K562 (cell line): ENCODE data around the gene SIRT3. TPM values are rescaled to one million over a fixed set of nuclear protein-coding genes. Genes with fewer than 3 reads are reported as not detected.

Source experiments
- ATAC-seq: fragments of 200-7000 bp; cut with Tn5 transposase; 3 replicates; pipeline ENCODE4 v1.9.1; 2020; ENCODE audit warnings: moderate library complexity
- BruUV-seq: library from RNA; stranded (reverse); fragments of 400-500 nt; replicated peaks from 2 replicates; lab custom pipeline; 2021; lab: Mats Ljungman, UMichigan
- CTCF ChIA-PET: fragments of 300-600 bp; formaldehyde crosslinking; extraction: SDS; loops from one replicate; lab custom pipeline; 2021; ENCODE audit warnings: low intra/inter-chr PET ratio; lab: Yijun Ruan, JAX
- POLR2A ChIA-PET: fragments of 300-600, 350-650 bp; sonication (Branson Sonifier 250); formaldehyde crosslinking; extraction: SDS; loops from one replicate; lab custom pipeline; 2021; ENCODE audit warnings: antibody characterized with exemption, inconsistent platforms; lab: Yijun Ruan, JAX
- DNase-seq, 4 experiments: peaks; one replicate each; pipeline versions ENCODE4 v3.0.0 to v3.0.0-alpha.2; 2011 to 2018; ENCODE audit warnings: low spot score in 3 of 4, mixed read lengths in 3 of 4; ENCODE audit errors: extremely low read depth in 1 of 4
- FAIRE-seq: peaks from 2 replicates; lab custom pipeline; 2011; peaks lifted over from hg19 to GRCh38; lab: Jason Lieb, UNC
- H2AFZ ChIP-seq: 2 replicates; pipeline ENCODE4 v1.6.0; 2011; ENCODE audit warnings: low read depth, low read length, control low read depth, inconsistent platforms
- H3K27ac ChIP-seq: fragments of 200-600 bp; 3 replicates; pipeline ENCODE4 v1.8.0; 2011; ENCODE audit warnings: low read depth, mild to moderate bottlenecking, control low read depth, inconsistent platforms, low read length, moderate library complexity, mixed read lengths; ENCODE audit errors: extremely low read depth
- H3K27me3 ChIP-seq, 2 experiments: fragments of 300-600 bp in 1 of 2; 2 replicates in 1 of 2; 3 replicates in 1 of 2; pipeline versions ENCODE4 v1.6.0 to v1.8.0; 2011; ENCODE audit warnings: inconsistent platforms in 2 of 2, low read length in 2 of 2, mild to moderate bottlenecking in 1 of 2, mixed read lengths in 1 of 2, moderate library complexity in 1 of 2; ENCODE audit not compliant: control insufficient read depth in 2 of 2, insufficient read depth in 2 of 2
- H3K36me3 ChIP-seq: fragments of 300-600 bp; 3 replicates; pipeline ENCODE4 v1.8.0; 2011; ENCODE audit warnings: mild to moderate bottlenecking, low read length, inconsistent platforms; ENCODE audit not compliant: control insufficient read depth, insufficient read depth
- H3K4me1 ChIP-seq, 2 experiments: fragments of 200-600 bp in 1 of 2; replicated peaks in 1 of 2; 2 replicates in 1 of 2; 3 replicates in 1 of 2; pipeline versions ENCODE4 v1.5.1 to v1.8.0; 2011; ENCODE audit warnings: inconsistent platforms in 2 of 2, low read length in 2 of 2, mild to moderate bottlenecking in 1 of 2, mixed read lengths in 1 of 2, moderate library complexity in 1 of 2; ENCODE audit not compliant: control insufficient read depth in 2 of 2, insufficient read depth in 2 of 2
- H3K4me2 ChIP-seq: 2 replicates; pipeline ENCODE4 v1.6.1; 2011; ENCODE audit warnings: low read length, control low read depth, inconsistent platforms, mixed read lengths; ENCODE audit not compliant: insufficient read depth
- H3K4me3 ChIP-seq: fragments of 200-600 bp; sonication (generic), shearing (Covaris generic); 2 replicates; pipeline ENCODE4 v1.5.1; 2016; ENCODE audit warnings: control low read depth, inconsistent platforms
- H3K79me2 ChIP-seq: fragments of 200-600 bp; 3 replicates; pipeline ENCODE4 v1.8.0; 2011; ENCODE audit warnings: low read length, inconsistent platforms; ENCODE audit not compliant: control insufficient read depth, insufficient read depth
- H3K9ac ChIP-seq, 2 experiments: 2 replicates each; pipeline versions ENCODE4 v1.6.0 to v1.6.1; 2011; ENCODE audit warnings: low read depth in 2 of 2, low read length in 2 of 2, control low read depth in 1 of 2, inconsistent platforms in 1 of 2, mild to moderate bottlenecking in 1 of 2, mixed read lengths in 1 of 2; ENCODE audit not compliant: insufficient read depth in 1 of 2
- H3K9me1 ChIP-seq: one replicate; pipeline ENCODE4 v1.6.0; 2011; ENCODE audit warnings: inconsistent platforms, mild to moderate bottlenecking, low read length, moderate library complexity; ENCODE audit not compliant: control insufficient read depth, insufficient read depth
- H3K9me3 ChIP-seq: replicated peaks from 2 replicates; pipeline ENCODE4 v1.5.1; 2011; ENCODE audit warnings: low read depth, low read length, inconsistent platforms; ENCODE audit not compliant: control insufficient read depth, insufficient read depth
- H4K20me1 ChIP-seq: replicated peaks from 2 replicates; pipeline ENCODE4 v1.6.1; 2011; ENCODE audit warnings: low read length, inconsistent platforms, mixed read lengths; ENCODE audit not compliant: control insufficient read depth, insufficient read depth
- ARID3A ChIP-seq: IDR thresholded peaks from 2 replicates; pipeline ENCODE4 v1.6.1; 2012; ENCODE audit warnings: low read depth, low read length, improper control_type of control experiment, borderline replicate concordance
- CREB5 ChIP-seq: fragments of 250-450 bp; sonication (Bioruptor Pico); IDR thresholded peaks from 2 replicates; pipeline ENCODE4 v1.5.0; 2020; ENCODE audit warnings: mild to moderate bottlenecking
- ETS1 ChIP-seq: conservative IDR thresholded peaks from 2 replicates; pipeline ENCODE4 v1.6.1; 2011; ENCODE audit warnings: low read depth, mild to moderate bottlenecking, low read length; ENCODE audit not compliant: control insufficient read depth
- ETV5 ChIP-seq: sonication (generic); formaldehyde crosslinking; IDR thresholded peaks from 2 replicates; pipeline ENCODE4 v1.4.0; 2020; ENCODE audit warnings: low read depth, mild to moderate bottlenecking, missing genetic modification reagents
- MAZ ChIP-seq, 2 experiments: fragments of 450-650 bp in 1 of 2; sonication (generic) in 1 of 2; formaldehyde crosslinking; IDR thresholded peaks in 1 of 2; conservative IDR thresholded peaks in 1 of 2; 2 replicates each; pipeline versions ENCODE4 v1.4.0 to v1.5.0; 2020; ENCODE audit warnings: mild to moderate bottlenecking in 1 of 2, missing genetic modification reagents in 1 of 2
- RBM22 ChIP-seq: fragments of 200-400 bp; formaldehyde crosslinking; IDR thresholded peaks from 2 replicates; pipeline ENCODE4 v1.6.1; 2018; ENCODE audit warnings: low read length, low read depth; ENCODE audit not compliant: poor library complexity, severe bottlenecking
- VEZF1 ChIP-seq: fragments of 200-800 bp; sonication (Bioruptor generic); IDR thresholded peaks from 2 replicates; pipeline ENCODE4 v1.6.1; 2017; ENCODE audit warnings: missing genetic modification characterization, missing compliant biosample characterization
- ZBTB49 ChIP-seq: sonication (generic); formaldehyde crosslinking; IDR thresholded peaks from 2 replicates; pipeline ENCODE4 v1.8.0; 2022; ENCODE audit warnings: missing genetic modification reagents, mild to moderate bottlenecking, borderline replicate concordance
- WGBS: fragments of 100-300 bp; shearing (Covaris generic); methylation state at CpG from one replicate; pipeline ENCODE4 v1.1.6; 2016; ENCODE audit warnings: low coverage, mixed read lengths; ENCODE audit not compliant: insufficient coverage; ENCODE audit errors: missing lambda C conversion rate; 5-methylcytosine and 5-hydroxymethylcytosine counted together
- in situ Hi-C: fragments of 300-500 bp; cut with MboI; formaldehyde crosslinking; loops from 4 replicates; pipeline ENCODE4 v1.15.0; 2018; ENCODE audit warnings: inconsistent platforms, mixed read lengths
- intact Hi-C: fragments of 100-400 bp; cut with micrococcal nuclease; formaldehyde crosslinking; loops from 2 replicates; pipeline ENCODE4 v1.14.2; 2022
- polyA plus RNA-seq, 8 experiments: library from polyadenylated mRNA; depleted of rRNA in 4 of 8; stranded (reverse) in 5 of 8; unstranded in 3 of 8; fragments of >200 nt; fragmentation: Nextera tagmentation in 2 of 8; fragmentation: Illumina TruSeq in 1 of 8; extraction: Ambion mirVana in 2 of 8; extraction: Trizol in 1 of 8; gene quantifications; 2 replicates each; pipeline versions ENCODE4 v1.2.1 to v1.2.3, GENCODE V29; 2011 to 2014; ENCODE audit warnings: inconsistent platforms in 1 of 8, missing spikeins in 1 of 8
- total RNA-seq, 7 experiments: library from RNA; depleted of rRNA in 6 of 7; stranded (reverse); fragments of >200 nt in 6 of 7; fragmentation: Illumina TruSeq in 2 of 7; extraction: Trizol in 2 of 7; gene quantifications; 2 replicates each; pipeline versions ENCODE4 v1.2.1 to v1.2.3, GENCODE V29; 2011 to 2021; ENCODE audit warnings: low replicate concordance in 1 of 7

Gene SIRT3
- total and polyA plus RNA-seq, 9 of the 15 experiments (the other 6 are each of a cell fraction or from before 2014, with no cell fraction given), result 1.9 to 27.5 (median 14.5) TPM

GRCh38 chr11:199004-199581, 37.0 kb downstream of the SIRT3 start:
- 0 out of 4 replicates have a peak overlapping the region, but pooled peaks of 1 of the 2 experiments have one; percentile 35 for H3K9ac ChIP-seq
- no TSS peak for BruUV-seq
- no peaks in the 10 kb centered on the region for H3K27me3 ChIP-seq
- H3K27ac ChIP-seq, result no peak overlapping the region
- H3K36me3 ChIP-seq, result peaks cover 25% of the 10 kb centered on the region; the same call in 2 of the 3 replicates
- H4K20me1 ChIP-seq, result peaks cover 13% of the 10 kb centered on the region
- ChIA-PET POLR2A (interaction anchor here (0.5 to 2.4 kb wide), 5 partner anchors 8 to 233 kb away, joined by 3 to 23 read pairs (median 3); partner anchors contain the start of genes BET1L and RIC8A), CTCF (no interaction called here)
- WGBS, result 72% methylated on average over 12 of the region's 13 CpGs
- in situ Hi-C loops (loop anchor here (5.0 kb wide), 1 partner anchor 318 kb away; no protein-coding TSS in a partner anchor), intact Hi-C loops (no loop called here)
- FAIRE-seq (no peak), ATAC-seq (no peak), DNase-seq (no peak)
- H3K79me2 ChIP-seq, result peaks cover 4% of the 10 kb centered on the region; the same call in 1 of the 3 replicates
- peaks cover 13 to 33% of the 10 kb centered on the region in 2 experiments; a peak in 4 of 5 replicates for H3K4me1 ChIP-seq
- no peak overlapping the region for H2AFZ ChIP-seq
- H3K9me1 ChIP-seq, result no peaks in the 10 kb centered on the region
- no peak overlapping the region for H3K4me3 ChIP-seq
- H3K9me3 ChIP-seq, result no peaks in the 10 kb centered on the region
- H3K4me2 ChIP-seq, result no peak overlapping the region
- TF ChIP-seq RBM22 (peak; percentile 53), MAZ (CRISPR knock-in tag; conservative IDR thresholded peaks at IDR 0.05 in 1 of 2, IDR thresholded peaks at IDR 0.05 in 1 of 2) (no peak), ETV5 (CRISPR knock-in tag) (no peak), ETS1 (no peak), ZBTB49 (CRISPR knock-in tag) (no peak), ARID3A (no peak), VEZF1 (no peak), CREB5 (no peak)
